GM23248 (cell line): ENCODE results near the gene MYOM1. TPM values are rescaled to one million over a fixed set of nuclear protein-coding genes. Genes with fewer than 3 reads are reported as not detected.
"Not testable (repeated sequence)": the region's sequence is repeated elsewhere in the genome, so short reads cannot be mapped to it uniquely, and the experiment has no call there.

Experiments
- DNase-seq: peaks from one replicate; pipeline ENCODE4 v3.0.0-alpha.2; 2015
- H2AFZ ChIP-seq: fragments of 200-600 bp; sonication (generic); 2 replicates; pipeline ENCODE4 v1.6.1; 2016; ENCODE audit warnings: antibody characterized with exemption
- H3F3A ChIP-seq: fragments of 200-600 bp; sonication (generic); 2 replicates; pipeline ENCODE4 v1.6.1; 2016; ENCODE audit warnings: mild to moderate bottlenecking, antibody characterized with exemption, mixed run types; ENCODE audit not compliant: insufficient read depth
- H3K27ac ChIP-seq: fragments of 200-600 bp; sonication (generic); 2 replicates; pipeline ENCODE4 v1.5.1; 2016; ENCODE audit warnings: mild to moderate bottlenecking
- H3K27me3 ChIP-seq: fragments of 200-600 bp; sonication (generic); replicated peaks from 2 replicates; pipeline ENCODE4 v1.6.1; 2016; ENCODE audit warnings: mild to moderate bottlenecking; ENCODE audit not compliant: insufficient read depth
- H3K36me3 ChIP-seq: fragments of 200-600 bp; sonication (generic); 2 replicates; pipeline ENCODE4 v1.6.1; 2016; ENCODE audit warnings: low read depth, mild to moderate bottlenecking
- H3K4me1 ChIP-seq: fragments of 200-600 bp; sonication (generic); 2 replicates; pipeline ENCODE4 v1.6.1; 2016; ENCODE audit warnings: mild to moderate bottlenecking; ENCODE audit not compliant: insufficient read depth
- H3K4me2 ChIP-seq: fragments of 200-600 bp; sonication (generic); one replicate; pipeline ENCODE4 v1.6.1; 2016; ENCODE audit warnings: mild to moderate bottlenecking; ENCODE audit not compliant: unreplicated experiment
- H3K4me3 ChIP-seq: fragments of 200-600 bp; sonication (generic); 2 replicates; pipeline ENCODE4 v1.5.1; 2016; ENCODE audit warnings: mild to moderate bottlenecking
- H3K79me2 ChIP-seq: fragments of 200-600 bp; sonication (generic); 2 replicates; pipeline ENCODE4 v1.6.1; 2016; ENCODE audit warnings: mild to moderate bottlenecking; ENCODE audit not compliant: insufficient read depth
- H3K9ac ChIP-seq: fragments of 200-600 bp; sonication (generic); 2 replicates; pipeline ENCODE4 v1.6.1; 2016; ENCODE audit warnings: mild to moderate bottlenecking
- H3K9me2 ChIP-seq: fragments of 200-600 bp; sonication (generic); 2 replicates; pipeline ENCODE4 v1.6.1; 2016; ENCODE audit warnings: mixed run types, mild to moderate bottlenecking, moderate library complexity; ENCODE audit not compliant: insufficient read depth
- H3K9me3 ChIP-seq: fragments of 200-600 bp; sonication (generic); one replicate; pipeline ENCODE4 v1.6.1; 2017; ENCODE audit warnings: low read depth
- H4K20me1 ChIP-seq: fragments of 200-600 bp; sonication (generic); 2 replicates; pipeline ENCODE4 v1.6.0; 2016; ENCODE audit not compliant: insufficient read depth
- EZH2 ChIP-seq: fragments of 200-600 bp; sonication (generic); IDR thresholded peaks from 2 replicates; pipeline ENCODE4 v1.6.1; 2018; ENCODE audit warnings: antibody characterized with exemption, mild to moderate bottlenecking; ENCODE audit not compliant: insufficient read depth, poor library complexity, severe bottlenecking
- EZH2phosphoT487 ChIP-seq: fragments of 200-600 bp; sonication (generic); IDR thresholded peaks from 2 replicates; pipeline ENCODE4 v1.6.1; 2018; ENCODE audit warnings: antibody characterized with exemption, moderate library complexity, mild to moderate bottlenecking, low read depth; ENCODE audit not compliant: insufficient read depth
- WGBS, 2 experiments: methylation state at CpG; one replicate each; pipeline ENCODE4 v1.1.6; 2015 to 2017; ENCODE audit warnings: low lambda C conversion rate in 2 of 2, low coverage in 1 of 2; ENCODE audit errors: missing lambda C conversion rate in 2 of 2; 5-methylcytosine and 5-hydroxymethylcytosine counted together
- in situ Hi-C: fragments of 300-500 bp; cut with MboI; formaldehyde crosslinking; loops from 2 replicates; pipeline ENCODE4 v1.15.0; 2020
- polyA plus RNA-seq: library from polyadenylated mRNA; unstranded; fragments of >200 nt; fragmentation: Nextera tagmentation; extraction: Ambion mirVana; gene quantifications from 2 replicates; pipeline ENCODE4 v1.2.1, GENCODE V29; 2016
- total RNA-seq: library from RNA; depleted of rRNA; stranded (reverse); fragments of >200 nt; shearing (Covaris generic); gene quantifications from 2 replicates; pipeline ENCODE4 v1.2.3, GENCODE V29; 2014

The MYOM1 gene
- total and polyA plus RNA-seq, 2 experiments from 2014 or later: 0.64 to 0.65 TPM

GRCh38 chr18:3207565-3207964 is 12.2 kb downstream of the MYOM1 start:
- no peaks in the 10 kb centered on the region for H3K36me3 ChIP-seq
- no peak for TF ChIP-seq EZH2phosphoT487
- no peak for TF ChIP-seq EZH2
- no peaks in the 10 kb centered on the region for H4K20me1 ChIP-seq
- no peak overlapping the region for H3K9ac ChIP-seq
- H3K27ac ChIP-seq: no peak overlapping the region
- H3K27me3 ChIP-seq: no peaks in the 10 kb centered on the region
- no peaks in the 10 kb centered on the region for H3K79me2 ChIP-seq
- H3K4me1 ChIP-seq: no peaks in the 10 kb centered on the region
- peaks cover 2% of the 10 kb centered on the region for H3K9me3 ChIP-seq
- H3K9me2 ChIP-seq: no peaks in the 10 kb centered on the region
- no peak overlapping the region for H2AFZ ChIP-seq
- peak; percentile 62 for DNase-seq
- H3K4me3 ChIP-seq: no peak overlapping the region
- H3K4me2 ChIP-seq: no peak overlapping the region
- H3F3A ChIP-seq: no peaks in the 10 kb centered on the region
- WGBS, 2 experiments: 79 to 85% methylated on average over 2 of the region's 2 CpGs
- in situ Hi-C loops: no loop called here

- Histone ChIP-seq H3F3A (no peaks in the 10 kb centered on the region), H3K4me2 (no peak overlapping the region), H3K27me3 (no peaks in the 10 kb centered on the region), H3K36me3 (no peaks in the 10 kb centered on the region), H3K27ac (no peak overlapping the region), H3K4me3 (no peak overlapping the region), H3K9ac (no peak overlapping the region), H3K9me3 (peaks cover 8% of the 10 kb centered on the region), H3K79me2 (no peaks in the 10 kb centered on the region), H3K4me1 (no peaks in the 10 kb centered on the region), H3K9me2 (no peaks in the 10 kb centered on the region), H4K20me1 (no peaks in the 10 kb centered on the region), H2AFZ (no peak overlapping the region)
- in situ Hi-C loops: no loop called here
- TF ChIP-seq EZH2phosphoT487 (no peak), EZH2 (no peak)
- DNase-seq: no peak
Measured at GRCh38 chr18:3205239-3205638, 14.5 kb downstream of the MYOM1 start.

GRCh38 chr18:3199942-3200645 is 19.7 kb downstream of the MYOM1 start:
- H3K27ac ChIP-seq: no peak overlapping the region
- H3K4me3 ChIP-seq: no peak overlapping the region
- no peaks in the 10 kb centered on the region for H4K20me1 ChIP-seq
- H3K9me3 ChIP-seq: peaks cover 8% of the 10 kb centered on the region
- in situ Hi-C loops: no loop called here
- no peaks in the 10 kb centered on the region for H3K79me2 ChIP-seq
- TF ChIP-seq EZH2phosphoT487 (no peak), EZH2 (no peak)
- H3K9me2 ChIP-seq: no peaks in the 10 kb centered on the region
- no peak overlapping the region for H3K9ac ChIP-seq
- DNase-seq: no peak
- 82 to 86% methylated on average over 2 of the region's 2 CpGs for WGBS, 2 experiments
- no peaks in the 10 kb centered on the region for H3F3A ChIP-seq
- no peak overlapping the region for H3K4me2 ChIP-seq
- no peak overlapping the region for H2AFZ ChIP-seq
- no peaks in the 10 kb centered on the region for H3K4me1 ChIP-seq
- H3K36me3 ChIP-seq: no peaks in the 10 kb centered on the region
- no peaks in the 10 kb centered on the region for H3K27me3 ChIP-seq

DNA sequence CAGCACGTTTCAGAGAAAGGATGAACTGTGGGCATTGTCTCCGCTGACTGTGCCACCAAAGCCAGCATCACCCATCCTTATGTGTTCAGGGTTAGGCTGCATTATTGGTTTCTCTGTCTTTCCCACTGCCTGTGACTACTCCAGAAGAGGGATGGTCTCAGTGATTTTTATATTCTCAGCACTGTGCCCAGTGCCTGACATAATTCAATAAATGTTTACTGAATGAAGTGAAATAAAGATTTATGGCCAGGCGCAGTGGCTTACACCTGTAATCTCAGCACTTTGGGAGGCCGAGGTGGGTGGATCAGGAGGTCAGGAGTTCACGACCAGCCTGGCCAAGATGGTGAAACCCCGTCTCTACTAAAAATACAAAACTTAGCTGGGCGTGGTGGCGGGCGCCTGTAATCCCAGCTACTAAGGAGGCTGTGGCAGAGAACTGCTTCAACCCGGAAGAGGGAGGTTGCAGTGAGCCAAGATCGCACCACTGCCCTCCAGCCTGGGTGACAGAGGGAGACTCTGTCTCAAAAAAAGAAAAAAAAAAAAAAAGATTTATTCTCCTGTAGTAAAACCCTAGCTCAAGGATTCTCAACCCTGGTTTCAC is 21.4 kb downstream of the MYOM1 start:
- H2AFZ ChIP-seq, in situ Hi-C loops: not testable (repeated sequence)
- WGBS, 2 experiments: 73 to 77% methylated on average over 9 to 11 of the region's 11 CpGs

DNA sequence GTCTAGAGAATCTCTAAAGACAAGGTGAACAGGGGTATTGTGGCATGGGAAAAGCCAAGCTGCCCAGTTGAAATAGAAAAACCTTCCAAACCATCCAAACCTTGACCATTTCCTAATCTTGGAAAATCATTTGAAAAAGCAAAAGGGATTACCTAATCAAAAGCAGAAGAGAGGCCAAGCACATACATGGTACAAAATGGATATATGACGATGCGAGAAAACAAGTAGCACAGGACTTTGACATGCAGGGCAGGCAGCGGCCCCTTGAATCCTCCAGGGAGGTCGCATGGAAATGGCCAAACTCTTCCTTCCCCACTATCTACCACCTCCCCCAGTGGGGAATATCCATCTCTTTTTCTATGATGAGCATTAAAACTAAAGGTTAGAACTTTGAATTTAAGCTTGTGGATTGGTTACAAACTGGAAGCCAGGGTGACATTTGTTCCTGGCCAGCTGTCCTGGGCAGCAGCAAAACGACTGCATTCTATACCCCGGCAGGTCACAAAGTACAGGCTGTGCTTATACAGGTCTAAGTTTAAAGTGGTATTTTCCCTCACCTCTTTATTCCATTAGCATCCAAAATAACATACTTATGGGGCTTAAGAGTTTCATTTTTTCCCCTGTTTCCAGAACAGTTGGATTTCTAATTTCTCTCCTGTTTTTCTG is 24.7 kb downstream of the MYOM1 start:
- Histone ChIP-seq H3K27me3 (no peaks in the 10 kb centered on the region), H3K4me2 (no peak overlapping the region), H3K36me3 (no peaks in the 10 kb centered on the region), H3K9me3 (no peaks in the 10 kb centered on the region), H3K4me1 (no peaks in the 10 kb centered on the region), H3K4me3 (no peak overlapping the region), H3K9ac (no peak overlapping the region), H4K20me1 (no peaks in the 10 kb centered on the region), H3K27ac (no peak overlapping the region), H2AFZ (no peak overlapping the region), H3F3A (no peaks in the 10 kb centered on the region), H3K79me2 (no peaks in the 10 kb centered on the region), H3K9me2 (no peaks in the 10 kb centered on the region)
- in situ Hi-C loops: no loop called here
- WGBS, 2 experiments: 71 to 72% methylated on average over 6 of the region's 6 CpGs
- TF ChIP-seq EZH2phosphoT487 (no peak), EZH2 (no peak)
- DNase-seq: no peak

More for the DNA sequence above, 21.4 kb downstream of the MYOM1 start:
- H3K36me3 ChIP-seq, H3F3A ChIP-seq, H3K4me2 ChIP-seq, H3K4me3 ChIP-seq, H3K79me2 ChIP-seq, H4K20me1 ChIP-seq, H3K27ac ChIP-seq, H3K9ac ChIP-seq, H3K9me3 ChIP-seq, H3K4me1 ChIP-seq, H3K27me3 ChIP-seq, DNase-seq, H3K9me2 ChIP-seq: not testable (repeated sequence)
